ENCODE data around the gene PTPN12.
A peak's percentile ranks its signal among the peaks of the same experiment; 100 is the strongest.
"Not testable (repeated sequence)": the region's sequence is repeated elsewhere in the genome, so short reads cannot be mapped to it uniquely, and the experiment has no call there.

The PTPN12 gene

DNA sequence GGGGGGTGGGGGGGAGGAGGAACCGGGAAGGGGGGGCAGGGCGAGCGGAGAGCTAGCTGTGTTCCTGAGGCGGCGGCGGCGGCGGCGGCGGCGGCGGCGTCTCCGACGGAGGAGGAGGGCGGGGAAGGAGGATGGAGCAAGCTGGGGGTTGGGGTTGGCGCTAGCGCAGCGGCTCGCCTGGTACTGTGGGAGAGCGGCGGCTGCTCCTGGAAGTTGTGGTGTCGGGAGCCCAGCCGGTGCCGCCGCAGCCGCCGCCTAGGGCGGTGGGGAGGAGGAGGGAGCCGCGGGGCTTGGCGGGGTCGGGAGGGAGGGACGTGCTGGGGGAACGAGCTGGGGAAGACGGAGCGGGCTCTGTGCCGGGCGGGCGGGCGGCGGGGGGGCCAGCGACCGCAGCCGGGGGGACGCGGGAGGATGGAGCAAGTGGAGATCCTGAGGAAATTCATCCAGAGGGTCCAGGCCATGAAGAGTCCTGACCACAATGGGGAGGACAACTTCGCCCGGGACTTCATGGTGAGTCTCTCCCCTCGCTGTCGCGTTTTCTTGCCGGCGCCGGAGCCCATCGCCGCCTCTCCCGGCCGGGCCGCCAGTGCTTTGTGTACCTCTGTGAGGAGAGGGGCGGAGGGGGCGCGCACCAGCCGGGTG lies at the start of gene PTPN12:
PTPN12 (plus strand) TSS at position 160 of the 642 bp plus-strand sequence; CDS start at position 412, 252 bp downstream.
- DNase-seq (ENCODE audit: low spot score) (no peak), FAIRE-seq (no peak)

DNA sequence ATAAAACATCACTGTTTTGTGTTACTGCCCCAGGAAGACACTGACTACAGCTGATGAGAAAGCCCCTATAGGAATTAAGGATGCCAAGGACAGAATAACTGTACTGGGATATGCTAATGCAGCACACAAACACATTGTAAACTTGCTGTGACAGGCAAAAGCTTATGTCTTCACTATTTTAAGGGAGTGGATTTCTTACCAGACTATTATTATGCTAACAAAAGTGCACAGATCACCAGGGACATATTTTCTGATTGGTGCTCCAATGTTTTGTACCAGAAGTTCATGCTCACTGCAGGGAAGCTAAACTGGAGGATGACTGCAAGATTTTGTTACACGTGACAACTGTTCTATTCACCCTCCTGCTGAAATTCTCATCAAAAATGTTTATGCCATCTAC lies 48.1 kb upstream of the PTPN12 start:
- no peak for DNase-seq (ENCODE audit: low spot score)
- FAIRE-seq = no peak

DNA sequence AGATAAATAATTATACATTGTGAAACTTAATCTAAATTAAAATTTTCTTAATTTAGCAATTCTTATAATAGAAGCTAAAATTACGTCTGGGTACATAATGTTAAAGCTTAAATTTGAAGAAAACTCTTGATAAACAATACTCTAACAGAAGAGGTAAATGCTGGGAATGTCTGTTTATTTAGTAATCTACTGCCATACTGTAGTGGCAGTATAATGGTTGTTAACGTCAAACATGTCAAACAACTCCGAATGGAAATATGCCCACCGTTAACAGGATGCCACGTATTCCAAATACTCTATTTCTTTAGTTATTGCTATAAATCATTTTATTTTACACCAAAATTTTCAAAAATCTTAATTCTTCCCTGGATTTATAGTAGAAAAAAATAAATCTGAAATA lies 40.0 kb upstream of the PTPN12 start:
- DNase-seq (ENCODE audit: low spot score) (no peak), FAIRE-seq (no peak)

GRCh38 chr7:77498659-77499379 lies 38.3 kb upstream of the PTPN12 start:
- DNase-seq (ENCODE audit: low spot score) = no peak
- no peak for FAIRE-seq

DNA sequence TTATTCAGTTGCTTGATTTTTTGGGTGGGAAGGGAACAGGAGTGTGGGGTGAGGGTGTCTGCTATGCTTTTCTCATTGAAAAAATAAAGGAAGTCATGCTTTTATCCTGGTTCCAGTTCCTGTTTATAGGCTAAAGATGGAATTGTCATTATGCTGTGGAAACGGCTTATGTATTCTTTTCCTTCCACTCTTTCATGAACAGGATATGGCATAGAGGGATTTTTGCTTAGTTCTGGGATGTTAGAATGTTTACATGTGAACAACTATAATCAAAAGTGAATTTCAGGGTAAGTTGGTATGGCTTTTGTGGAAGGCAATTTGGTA lies 35.9 kb upstream of the PTPN12 start:
- DNase-seq (ENCODE audit: low spot score) (no peak), FAIRE-seq (no peak)

DNA sequence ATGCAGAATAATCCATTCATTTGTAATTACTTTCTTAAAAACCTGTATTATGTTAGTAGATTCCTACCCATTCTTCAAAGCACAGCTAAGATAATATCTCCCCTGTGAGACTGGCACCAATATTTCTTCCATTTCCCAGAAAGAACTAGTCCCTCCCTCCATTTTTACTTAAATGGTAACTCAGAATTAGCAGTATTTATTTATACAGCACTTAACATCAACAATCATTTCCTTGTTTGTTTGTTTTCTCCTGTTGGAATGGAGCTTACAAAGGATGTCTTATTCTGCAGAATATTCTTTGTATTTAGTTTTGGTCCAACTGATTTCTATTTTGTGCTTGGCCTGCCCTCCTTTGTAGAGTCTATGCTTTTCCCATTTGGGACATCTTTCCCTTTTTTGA lies 32.1 kb upstream of the PTPN12 start:
- DNase-seq (ENCODE audit: low spot score) (no peak), FAIRE-seq (no peak)

DNA sequence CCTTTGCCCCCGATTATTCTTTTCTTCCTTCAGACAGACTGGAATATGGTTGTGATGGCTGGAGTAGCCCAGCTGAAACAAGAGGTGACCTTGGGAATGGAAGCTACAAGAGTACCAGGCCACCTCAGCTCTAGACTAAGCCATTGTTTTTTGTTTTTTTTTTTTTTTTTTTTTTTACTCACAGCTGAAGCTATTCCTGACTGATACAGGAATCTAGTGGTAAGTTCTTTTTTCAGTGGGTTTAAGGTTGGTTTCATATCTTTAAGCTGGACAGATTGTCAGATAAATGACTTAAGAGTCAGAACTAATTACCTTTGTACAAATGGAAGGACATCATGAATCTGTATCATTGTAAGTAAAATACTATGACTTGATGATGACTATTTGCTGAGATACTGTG lies 30.2 kb upstream of the PTPN12 start:
- FAIRE-seq (no peak), DNase-seq (ENCODE audit: low spot score) (no peak)

- not testable (repeated sequence) for DNase-seq (ENCODE audit: low spot score); FAIRE-seq
Observed at GRCh38 chr7:77513002-77513670, 24.0 kb upstream of the PTPN12 start.

- FAIRE-seq (no peak), DNase-seq (ENCODE audit: low spot score) (no peak)
Observed at GRCh38 chr7:77516085-77516484, 21.0 kb upstream of the PTPN12 start.

DNA sequence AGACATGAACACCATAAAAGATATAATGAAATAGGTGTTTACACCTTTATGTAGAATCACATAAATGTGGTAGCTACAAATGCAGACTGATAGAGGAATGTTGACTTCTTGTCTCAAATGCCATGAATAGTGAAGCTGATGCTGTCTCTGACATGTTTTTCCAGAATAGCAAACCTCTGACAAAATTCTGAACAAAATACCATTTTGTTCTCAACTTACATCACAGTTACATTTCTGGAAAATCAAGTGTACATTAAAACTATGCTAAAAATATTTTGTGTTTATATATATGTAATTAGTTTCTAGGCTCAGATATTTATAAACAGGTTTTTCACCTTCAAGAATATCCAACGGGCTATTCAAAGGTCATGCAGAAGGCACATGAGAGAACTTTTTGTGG lies 16.8 kb upstream of the PTPN12 start:
- DNase-seq (ENCODE audit: low spot score) = no peak
- no peak for FAIRE-seq

GRCh38 chr7:77521537-77521936 lies 15.6 kb upstream of the PTPN12 start:
- DNase-seq (ENCODE audit: low spot score); FAIRE-seq: not testable (repeated sequence)

DNA sequence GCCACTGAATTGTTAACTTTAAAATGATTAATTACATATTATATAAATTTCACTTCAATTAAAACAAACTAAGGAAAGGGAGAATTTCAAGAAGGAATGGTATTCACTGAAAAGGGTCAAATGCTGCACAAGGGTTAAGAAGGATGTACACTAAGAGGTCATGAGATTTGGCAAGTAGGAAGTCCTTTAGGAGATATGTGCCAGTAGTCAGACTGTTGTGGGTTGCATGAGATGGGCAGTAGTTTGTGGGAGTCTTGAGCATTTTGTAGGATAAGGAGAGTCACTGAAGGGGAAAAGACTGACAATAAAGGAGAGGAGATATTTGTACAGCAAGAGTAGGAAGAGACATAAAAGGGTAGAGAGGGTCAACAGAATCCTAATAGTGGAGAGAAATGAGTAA lies 12.4 kb upstream of the PTPN12 start:
- FAIRE-seq (no peak), DNase-seq (ENCODE audit: low spot score) (no peak)

GRCh38 chr7:77525231-77525630 lies 11.9 kb upstream of the PTPN12 start:
- no peak for DNase-seq (ENCODE audit: low spot score)
- no peak for FAIRE-seq

DNA sequence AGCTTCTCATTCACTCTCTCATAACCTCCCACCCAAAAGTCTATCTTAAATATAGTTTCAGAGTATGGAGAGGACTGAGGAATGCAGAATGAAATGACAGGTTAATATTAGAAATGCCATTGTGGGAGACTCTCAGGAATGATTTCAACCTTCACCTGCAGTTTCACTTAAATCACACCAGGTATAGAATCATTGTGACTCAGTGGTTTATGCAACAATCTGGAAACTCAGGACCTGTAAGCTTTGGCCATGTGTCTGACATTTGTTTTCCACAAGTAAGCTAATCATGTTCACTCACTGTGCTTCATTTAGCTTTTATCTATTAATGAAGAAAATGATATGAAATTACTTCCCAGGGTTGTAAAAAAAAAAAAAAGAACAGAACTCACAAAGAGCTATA lies 8.7 kb upstream of the PTPN12 start:
- FAIRE-seq (no peak), DNase-seq (ENCODE audit: low spot score) (no peak)

GRCh38 chr7:77529279-77529678 lies 7.8 kb upstream of the PTPN12 start:
- FAIRE-seq (no peak), DNase-seq (ENCODE audit: low spot score) (no peak)

GRCh38 chr7:77531038-77531437 lies 6.1 kb upstream of the PTPN12 start:
- DNase-seq (ENCODE audit: low spot score) = no peak
- no peak for FAIRE-seq

- DNase-seq (ENCODE audit: low spot score) (no peak), FAIRE-seq (no peak)
Observed at GRCh38 chr7:77532247-77532646, 4.8 kb upstream of the PTPN12 start.

DNA sequence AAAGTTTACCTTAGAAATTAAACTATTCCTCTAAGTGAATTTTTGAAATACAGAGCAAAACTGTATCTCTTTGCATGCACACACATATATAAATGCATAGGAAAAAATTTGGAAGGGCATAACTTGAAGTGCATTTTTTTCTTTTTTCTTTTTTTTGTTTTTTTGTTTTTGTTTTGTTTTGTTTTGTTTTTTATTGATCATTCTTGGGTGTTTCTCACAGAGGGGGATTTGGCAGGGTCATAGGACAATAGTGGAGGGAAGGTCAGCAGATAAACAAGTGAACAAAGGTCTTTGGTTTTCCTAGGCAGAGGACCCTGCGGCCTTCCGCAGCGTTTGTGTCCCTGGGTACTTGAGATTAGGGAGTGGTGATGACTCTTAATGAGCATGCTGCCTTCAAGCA lies 4.4 kb upstream of the PTPN12 start:
- not testable (repeated sequence) for DNase-seq (ENCODE audit: low spot score); FAIRE-seq

DNA sequence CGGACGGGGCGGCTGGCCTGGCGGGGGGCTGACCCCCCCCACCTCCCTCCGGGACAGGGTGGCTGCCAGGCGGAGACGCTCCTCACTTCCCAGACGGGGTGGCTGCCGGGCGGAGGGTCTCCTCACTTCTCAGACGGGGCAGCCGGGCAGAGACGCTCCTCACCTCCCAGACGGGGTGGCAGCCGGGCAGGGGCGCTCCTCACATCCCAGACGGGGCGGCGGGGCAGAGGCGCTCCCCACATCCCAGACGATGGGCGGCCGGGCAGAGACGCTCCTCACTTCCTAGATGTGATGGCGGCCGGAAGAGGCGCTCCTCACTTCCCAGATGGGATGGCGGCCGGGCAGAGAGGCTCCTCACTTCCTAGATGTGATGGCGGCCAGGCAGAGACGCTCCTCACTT lies 3.0 kb upstream of the PTPN12 start:
- not testable (repeated sequence) for FAIRE-seq; DNase-seq (ENCODE audit: low spot score)

DNA sequence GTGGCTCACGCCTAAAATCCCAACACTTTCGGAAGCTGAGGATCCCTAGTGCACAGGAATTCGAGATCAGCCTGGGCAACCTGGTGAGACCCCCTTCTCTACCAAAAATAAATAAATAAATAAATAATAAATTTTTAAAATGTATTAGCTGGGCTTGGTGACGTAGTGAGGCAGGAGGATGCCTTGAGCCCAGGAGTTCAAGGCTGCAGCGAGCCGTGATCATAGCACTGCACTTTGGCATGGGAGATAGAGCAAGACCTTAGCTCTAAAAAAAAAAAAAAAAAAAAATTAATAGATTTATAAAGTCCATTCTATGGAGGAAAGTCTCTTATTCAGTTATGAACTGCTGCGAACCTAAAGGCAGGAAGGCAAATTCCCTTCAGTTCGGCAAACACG lies 1.1 kb upstream of the PTPN12 start:
- FAIRE-seq = no peak
- DNase-seq (ENCODE audit: low spot score) = no peak

GRCh38 chr7:77536413-77537135 lies 521 bp upstream of the PTPN12 start:
- peak; percentile 95 for DNase-seq (ENCODE audit: low spot score)

GRCh38 chr7:77537778-77538280 lies 734 bp downstream of the PTPN12 start:
- DNase-seq (ENCODE audit: low spot score) = peak; percentile 44

More at GRCh38 chr7:77536413-77537135, 521 bp upstream of the PTPN12 start:
- FAIRE-seq = peak; percentile 42

More at GRCh38 chr7:77537778-77538280, 734 bp downstream of the PTPN12 start:
- no peak for FAIRE-seq

Measured in RCC 7860 (cell line).